GM21786 (cell line): ENCODE data around the gene CPLX4.
"Not testable (repeated sequence)": the region's sequence is repeated elsewhere in the genome, so short reads cannot be mapped to it uniquely, and the experiment has no call there.

Experiments used
- ATAC-seq: cut with Tn5 transposase; IDR thresholded peaks from one replicate; pipeline ENCODE4 v1.9.1; 2021; ENCODE audit not compliant: unreplicated experiment

Gene CPLX4

DNA sequence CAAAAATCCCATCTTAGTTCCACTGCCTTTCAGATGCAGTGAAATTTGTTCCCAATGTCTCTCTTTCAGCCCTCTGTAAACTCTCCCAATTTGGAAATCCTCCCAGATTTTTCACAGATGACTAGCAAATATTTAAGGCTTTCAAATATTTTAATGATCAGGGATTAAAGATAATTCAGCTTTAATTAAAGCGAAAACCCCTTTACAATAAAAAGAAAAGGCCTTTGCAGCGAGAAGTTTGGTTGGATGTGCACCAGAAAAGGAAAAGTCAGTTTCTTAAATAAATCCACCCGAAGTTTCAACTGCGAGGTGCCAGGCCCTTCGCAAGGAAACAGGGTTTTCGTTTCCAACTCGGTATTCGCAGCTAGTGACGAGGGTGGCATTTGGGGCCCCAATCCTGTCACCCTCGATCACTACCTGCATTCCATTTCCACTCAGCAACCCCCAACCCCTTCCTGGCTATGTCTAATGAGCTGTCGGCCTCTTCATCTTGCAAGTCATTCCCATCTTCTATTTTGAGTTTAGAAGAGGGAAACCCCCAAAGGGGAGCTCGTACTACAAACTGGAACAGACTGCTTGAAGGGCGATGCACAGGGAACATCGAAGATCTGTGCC, 46.7 kb downstream of the CPLX4 start:
- ATAC-seq = no peak

DNA sequence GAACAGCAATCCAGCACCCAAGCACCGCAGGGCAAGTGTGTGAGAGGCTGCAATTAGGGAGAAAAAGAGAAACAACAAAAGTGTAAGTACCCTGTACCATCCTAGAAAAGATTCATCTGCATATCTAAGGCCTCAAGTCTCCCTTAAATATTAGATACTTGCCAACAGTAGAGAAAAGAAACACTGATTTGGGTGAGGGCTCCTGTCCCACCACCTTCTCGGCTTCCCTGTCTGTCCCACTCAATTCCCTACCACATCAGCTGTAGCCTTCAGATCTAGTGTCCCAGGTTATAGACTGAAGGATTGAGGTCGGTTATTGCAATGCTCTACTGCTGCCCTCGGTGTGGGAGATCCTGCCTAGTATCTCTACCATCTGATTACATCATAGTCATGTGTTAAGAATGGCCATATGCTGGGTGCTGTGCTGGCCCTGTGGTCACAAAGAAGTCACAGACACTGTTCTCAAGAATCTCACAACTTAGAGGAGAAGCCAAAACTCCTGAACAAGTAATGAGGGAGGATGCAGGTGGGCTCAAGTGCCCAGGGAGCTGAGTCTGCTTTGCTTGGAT, 47.7 kb downstream of the CPLX4 start:
- ATAC-seq = no peak

DNA sequence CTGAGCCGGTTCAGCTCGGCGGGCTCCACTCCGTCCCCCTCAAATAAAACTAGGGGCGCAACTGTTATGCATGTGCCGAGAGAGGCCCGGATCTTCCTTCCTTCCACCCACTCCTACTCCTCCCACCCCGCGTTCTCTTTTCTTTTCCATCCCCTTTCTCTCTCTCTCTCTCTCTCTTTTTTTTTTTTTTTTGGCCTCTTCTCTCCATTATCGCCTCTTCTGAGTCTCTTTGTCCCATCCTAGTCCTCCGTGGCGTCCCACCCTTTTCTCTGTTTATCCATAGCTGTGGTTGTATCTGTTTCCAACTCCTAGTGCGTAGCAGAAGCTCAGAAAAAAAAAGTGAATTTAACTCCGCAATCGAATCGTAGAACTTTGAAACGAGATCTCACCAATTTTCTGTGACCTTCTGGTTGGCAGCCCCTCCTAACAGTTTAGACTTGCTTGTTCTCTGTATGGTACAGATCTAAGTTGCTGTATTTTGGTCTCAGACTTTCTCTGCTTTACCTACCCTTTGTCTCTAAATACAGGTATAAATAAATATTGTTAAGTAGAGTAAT, 48.8 kb downstream of the CPLX4 start:
- ATAC-seq = no peak

DNA sequence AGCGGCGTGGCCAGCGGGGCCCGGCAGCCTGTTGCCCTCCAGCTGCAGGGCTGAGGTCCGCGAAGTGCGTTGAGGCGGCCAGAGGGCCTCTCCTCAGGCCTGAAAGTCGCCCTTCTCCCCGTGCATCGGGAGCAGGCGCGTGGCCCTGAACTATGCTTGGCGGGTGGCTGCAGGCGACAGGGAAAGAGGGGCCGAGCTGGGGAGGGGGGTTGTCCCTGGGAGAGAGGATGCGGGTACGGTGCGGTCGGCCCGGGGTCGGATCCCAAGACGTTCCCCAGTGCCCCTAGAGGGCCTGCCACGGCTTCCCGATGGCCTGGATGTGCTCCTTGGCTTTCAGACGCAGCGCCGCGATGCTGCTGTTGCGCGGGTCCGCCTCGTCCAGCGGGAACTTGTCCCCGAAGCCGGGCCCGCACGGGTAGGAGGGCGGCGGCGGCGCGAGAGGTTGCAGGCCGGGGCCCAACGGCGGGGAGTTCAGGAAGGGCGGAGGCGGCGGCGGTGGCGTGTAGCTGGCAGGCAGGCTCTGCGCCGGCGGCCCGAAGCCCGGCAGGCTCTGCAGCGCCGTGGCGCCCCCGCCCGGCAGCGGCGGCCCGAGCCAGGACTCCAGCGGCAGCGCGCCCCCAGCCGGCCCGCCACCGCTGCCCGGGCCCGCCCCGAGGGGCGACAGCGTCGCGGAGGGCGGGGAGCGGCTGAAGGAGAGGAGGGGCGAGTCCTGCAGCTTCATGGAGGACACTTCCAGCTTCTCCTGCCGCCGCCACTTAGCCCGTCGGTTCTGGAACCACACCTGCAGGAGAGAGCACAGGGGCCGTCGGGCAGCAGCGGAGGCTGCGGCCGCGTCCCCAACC, 49.5 kb downstream of the CPLX4 start:
- ATAC-seq = no peak

DNA sequence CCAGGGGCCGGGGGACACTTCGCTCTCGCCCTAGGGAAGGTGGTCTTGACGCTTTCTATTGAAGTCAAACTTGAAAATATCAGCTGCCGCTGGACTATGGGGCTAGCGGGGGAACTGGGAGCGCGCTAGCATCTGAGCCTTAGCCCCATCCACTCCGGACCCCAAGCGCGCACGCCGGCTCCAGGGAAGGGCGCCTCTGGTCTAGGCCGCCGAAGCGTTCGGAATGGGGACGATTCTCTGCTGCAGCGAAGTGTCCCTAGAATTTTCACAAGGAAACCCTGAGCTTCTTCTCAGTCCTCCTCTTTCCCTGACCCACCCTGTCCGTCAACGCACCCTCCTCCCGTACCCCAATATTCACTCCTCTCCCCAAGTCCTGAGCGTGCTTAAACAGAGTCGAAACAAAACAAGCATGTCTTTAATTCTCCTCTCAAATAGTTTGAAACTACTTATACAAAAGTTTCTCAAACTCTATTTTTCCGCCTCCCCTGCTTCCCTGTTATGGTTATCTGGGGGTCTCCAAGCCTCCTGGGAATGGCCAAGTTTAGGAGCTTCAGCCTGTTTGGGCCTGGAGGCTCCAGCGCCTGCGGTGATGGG, 50.2 kb downstream of the CPLX4 start:
- no peak for ATAC-seq

DNA sequence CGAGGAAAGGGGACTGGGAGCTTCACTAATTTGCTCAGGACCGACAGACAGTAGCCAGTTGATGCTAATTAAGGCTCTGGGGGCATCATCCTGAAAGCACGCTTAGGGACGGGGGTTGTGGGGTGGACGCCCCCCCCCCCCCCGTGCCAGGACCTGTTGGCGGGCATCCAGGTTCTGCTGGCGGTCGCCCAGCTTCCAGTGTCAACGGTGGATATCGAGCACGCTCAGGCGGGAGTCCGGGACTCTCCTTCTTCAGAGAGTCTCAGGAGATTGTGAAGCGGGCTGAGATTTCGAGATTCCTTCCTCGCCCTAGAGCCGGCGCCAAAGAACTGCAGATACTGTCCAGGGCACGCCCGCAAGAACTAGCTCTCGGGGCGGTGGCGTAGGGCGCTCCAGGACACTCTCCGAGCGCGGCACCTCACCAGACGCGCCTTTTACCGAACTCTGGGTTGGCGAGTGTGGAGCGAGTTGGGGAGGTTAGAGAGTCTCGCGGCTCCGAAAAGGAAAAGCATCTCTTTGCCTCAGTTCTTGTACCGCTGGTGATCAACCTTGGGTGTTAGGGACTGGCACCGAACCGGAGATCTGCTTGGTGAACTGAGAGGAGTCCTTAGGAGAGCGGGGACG, 50.8 kb downstream of the CPLX4 start:
- ATAC-seq = no peak

DNA sequence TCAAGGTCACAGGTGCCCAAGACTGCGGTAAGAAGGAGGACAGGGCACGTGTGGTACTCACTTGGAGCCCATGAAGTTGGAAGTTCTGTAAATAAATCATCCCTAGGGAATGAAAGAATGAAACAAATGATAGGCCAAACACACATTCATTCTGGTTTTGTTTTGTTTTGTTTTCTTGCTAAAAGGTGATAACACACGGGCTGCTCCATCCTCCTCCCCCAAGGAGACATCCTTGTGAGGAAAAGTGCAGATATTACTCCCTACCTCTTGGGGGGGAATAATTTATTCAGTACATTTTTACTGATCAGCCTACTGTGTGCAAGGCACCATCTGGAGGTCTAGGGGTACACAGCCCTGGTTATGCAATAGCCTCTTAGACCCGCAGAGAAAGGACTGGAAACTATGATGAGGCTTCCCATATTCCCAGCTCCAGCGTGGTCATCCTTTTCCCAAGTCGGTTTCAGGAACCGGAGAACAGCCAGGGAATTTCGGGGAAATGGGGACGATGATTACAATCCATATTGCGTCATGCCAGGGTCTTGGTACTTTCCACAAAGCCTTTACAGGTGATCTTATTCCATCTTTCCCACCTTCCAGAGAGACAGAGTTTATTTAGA, 51.5 kb downstream of the CPLX4 start:
- no peak for ATAC-seq

DNA sequence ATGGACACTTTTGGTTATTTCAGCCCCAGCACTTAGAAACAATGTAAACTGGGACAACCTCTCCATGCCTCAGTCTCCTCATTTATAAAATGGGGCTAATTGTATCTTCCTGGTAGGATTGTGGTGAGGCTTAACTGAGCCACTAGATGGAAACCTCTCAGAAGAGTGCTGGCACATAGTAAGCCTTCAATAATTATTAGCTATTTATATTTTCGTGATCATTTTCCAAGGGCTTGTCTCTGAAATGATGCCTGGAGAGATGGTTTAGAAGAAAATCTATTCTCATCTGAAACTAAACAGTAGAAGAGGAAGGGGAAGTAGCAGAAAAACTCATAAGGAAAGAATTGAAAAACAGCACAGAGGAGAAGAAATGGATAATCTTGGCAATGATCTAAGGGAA, 52.0 kb downstream of the CPLX4 start:
- no peak for ATAC-seq

DNA sequence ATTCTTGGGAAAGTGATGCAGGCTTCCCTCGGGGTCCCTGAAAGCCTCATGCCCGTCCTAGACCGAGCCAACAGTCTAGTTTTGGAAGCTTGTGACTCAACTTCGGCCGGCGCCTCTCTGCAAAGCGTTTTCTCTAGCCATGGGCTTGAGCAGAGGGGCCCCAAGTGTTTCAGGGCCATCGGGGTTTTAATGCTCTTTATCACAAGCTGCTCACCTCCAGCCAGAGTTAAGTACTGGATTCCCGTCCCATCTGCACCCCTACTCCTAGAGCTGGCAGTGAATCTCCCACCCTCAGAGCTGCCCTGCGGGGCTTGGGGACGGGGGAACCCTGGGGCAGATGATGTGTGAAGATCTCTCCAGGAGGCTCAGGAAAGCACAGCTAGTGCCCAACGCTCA, 52.5 kb downstream of the CPLX4 start:
- ATAC-seq = no peak

DNA sequence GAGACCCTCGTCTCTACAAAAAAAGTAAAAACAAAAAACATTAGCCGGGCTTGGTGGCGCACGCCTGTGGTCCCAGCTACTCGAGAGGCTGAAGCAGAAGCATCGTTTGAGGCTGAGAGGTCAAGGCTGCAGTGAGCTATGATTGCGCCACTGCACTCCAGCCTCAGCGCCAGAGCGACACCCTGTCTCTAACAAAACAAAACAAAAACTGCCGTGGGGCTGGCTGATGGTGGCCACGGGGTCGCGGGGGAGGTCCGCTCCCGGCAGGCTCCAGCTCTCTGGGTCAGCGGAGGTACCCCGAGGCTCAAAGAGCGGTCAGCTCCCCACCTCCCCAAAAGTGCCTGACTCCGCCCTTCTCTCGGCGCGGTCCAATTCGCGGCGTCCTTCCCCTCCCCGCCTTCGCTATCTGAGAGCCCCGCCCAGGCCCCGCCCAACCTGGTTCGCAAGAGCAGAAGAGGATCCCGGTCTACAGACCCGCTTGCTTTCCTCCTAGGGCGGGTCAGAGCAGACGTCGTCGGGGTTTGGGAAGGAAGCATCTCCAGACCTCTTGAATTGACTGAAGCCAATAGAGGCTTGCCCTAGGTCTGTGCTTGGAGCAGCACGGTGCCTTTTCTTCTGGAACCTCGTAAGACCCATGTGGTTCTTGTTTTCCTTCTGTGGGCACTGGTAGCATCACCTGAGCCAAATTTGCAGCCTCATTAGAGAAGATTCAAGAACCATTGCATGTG, 53.0 kb downstream of the CPLX4 start:
- no peak for ATAC-seq

DNA sequence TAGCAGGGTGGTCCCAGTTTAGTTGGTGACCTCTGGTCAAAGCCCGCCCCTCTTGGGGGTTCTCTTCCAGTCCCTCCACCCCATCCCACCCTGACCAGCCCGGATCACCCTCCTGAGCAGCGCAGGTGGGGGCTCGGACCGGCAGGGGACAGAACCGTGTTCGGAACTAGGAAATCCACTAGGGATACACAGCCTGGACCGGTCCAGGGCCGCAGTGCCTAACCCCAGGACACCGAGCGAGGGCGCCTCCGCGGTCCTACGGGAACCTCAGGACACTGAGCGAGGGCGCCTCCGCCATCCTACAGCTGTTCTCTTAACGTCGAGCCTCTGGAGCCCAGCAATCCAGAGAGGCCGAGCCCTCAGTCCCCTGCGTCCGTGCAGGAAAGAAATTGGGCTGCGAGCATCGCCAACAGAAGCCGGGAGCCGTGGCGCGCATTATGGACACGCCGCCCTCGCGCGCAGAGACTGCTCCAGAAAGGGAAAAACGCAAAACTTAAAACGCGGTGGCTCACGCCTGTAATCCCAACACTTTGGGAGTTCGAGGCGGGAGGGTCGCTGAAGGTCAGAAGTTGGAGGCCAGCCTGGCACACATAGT, 53.7 kb downstream of the CPLX4 start:
- no peak for ATAC-seq

DNA sequence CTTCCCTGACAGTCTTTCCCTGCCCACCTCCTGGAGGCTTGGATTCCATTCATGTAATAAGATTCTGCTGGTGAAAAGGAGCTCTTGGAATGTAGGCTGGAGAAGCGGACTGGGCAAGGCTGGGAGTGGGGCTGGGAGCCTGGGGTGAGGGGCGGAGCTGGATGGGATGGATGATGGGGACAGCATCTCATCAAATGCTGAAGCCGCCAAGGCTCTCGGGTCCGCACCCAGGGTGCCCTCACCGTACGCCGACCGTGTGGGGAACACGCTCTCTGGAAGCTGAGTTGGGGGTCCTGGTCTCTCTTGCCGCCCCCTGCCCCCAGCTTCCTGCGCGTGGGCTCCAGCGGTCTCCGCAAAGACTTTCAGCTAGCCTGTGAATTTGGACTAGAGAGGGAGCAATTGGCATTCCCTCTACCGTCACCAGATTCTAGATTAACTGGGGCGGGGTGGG, 54.3 kb downstream of the CPLX4 start:
- no peak for ATAC-seq

DNA sequence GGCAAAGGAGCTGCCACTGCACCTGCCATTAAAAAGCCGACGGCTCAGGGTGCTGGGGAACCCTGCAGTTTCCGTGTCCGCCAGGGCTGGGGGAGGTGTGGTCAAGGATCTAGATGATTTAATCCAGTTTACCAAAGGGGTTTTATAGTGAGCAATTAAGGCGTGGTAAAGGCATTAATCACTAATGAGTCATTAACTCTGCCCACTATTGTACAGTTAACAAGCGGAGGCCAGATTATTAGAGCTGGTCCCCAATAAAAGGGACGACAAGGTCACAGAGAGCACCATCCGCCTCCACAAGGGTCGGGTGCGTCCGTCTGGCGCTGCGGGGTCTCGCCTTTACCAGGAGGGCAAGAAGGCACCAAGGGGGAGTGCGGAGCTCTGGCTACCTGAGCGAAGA, 54.8 kb downstream of the CPLX4 start:
- ATAC-seq = no peak

DNA sequence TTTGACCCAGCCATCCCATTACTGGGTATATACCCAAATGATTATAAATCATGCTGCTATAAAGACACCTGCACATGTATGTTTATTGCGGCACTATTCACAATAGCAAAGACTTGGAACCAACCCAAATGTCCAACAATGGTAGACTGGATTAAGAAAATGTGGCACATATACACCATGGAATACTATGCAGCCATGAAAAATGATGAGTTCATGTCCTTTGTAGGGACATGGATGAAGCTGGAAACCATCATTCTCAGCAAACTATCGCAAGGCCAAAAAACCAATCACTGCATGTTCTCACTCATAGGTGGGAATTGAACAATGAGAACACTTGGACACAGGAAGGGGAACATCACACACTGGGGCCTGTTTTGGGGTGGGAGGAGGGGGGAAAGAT, 56.2 kb downstream of the CPLX4 start:
- not testable (repeated sequence) for ATAC-seq

DNA sequence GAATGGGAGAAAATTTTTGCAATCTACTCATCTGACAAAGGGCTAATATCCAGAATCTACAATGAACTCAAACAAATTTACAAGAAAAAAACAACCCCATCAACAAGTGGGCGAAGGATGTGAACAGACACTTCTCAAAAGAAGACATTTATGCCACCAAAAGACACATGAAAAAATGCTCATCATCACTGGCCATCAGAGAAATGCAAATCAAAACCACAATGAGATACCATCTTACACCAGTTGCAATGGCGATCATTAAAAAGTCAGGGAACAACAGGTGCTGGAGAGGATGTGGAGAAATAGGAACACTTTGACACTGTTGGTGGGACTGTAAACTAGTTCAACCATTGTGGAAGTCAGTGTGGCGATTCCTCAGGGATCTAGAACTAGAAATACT, 56.6 kb downstream of the CPLX4 start:
- ATAC-seq = not testable (repeated sequence)

DNA sequence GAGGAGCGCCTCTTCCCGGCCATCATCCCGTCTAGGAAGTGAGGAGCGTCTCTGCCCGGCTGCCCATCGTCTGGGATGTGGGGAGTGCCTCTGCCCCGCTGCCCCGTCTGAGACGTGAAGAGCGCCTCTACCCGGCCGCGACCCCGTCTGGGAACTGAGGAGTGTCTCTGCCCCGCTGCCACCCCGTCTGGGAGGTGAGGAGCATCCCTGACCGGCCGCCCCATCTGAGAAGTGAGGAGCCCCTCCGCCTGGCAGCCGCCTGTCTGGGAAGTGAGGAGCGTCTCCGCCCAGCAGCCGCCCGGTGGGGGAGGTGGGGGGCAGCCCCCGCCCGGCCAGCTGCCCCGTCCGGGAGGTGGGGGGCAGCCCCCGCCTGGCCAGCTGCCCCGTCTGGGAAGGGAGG, 63.0 kb downstream of the CPLX4 start:
- ATAC-seq = not testable (repeated sequence)

DNA sequence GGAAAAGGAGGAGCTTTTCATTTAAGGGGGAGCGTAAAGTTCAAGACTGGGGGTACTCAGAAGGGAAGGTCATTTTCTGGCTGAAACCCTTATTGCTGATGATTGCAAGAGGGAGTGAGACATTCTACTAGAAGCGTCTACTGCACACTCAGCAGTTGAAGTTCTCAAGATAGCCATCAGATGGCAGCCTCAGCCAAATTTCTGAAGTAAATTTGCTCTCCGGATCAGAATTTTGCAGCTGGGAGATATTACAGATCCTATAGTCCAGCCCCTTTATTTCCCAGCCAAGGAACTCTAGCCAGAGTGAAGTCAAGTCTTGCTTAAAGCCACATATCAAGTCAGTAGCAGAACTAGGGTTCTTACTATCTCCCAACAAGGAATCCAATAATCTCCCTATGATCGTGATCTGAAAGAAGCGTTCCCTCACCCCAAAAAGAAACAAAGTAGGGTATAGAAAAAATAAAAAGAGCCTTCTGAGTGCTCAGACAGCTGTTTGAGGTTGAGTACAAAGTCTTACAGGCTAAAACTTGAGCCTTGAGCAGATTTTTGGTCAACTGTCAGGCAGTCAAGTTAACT, 69.2 kb downstream of the CPLX4 start:
- no peak for ATAC-seq

DNA sequence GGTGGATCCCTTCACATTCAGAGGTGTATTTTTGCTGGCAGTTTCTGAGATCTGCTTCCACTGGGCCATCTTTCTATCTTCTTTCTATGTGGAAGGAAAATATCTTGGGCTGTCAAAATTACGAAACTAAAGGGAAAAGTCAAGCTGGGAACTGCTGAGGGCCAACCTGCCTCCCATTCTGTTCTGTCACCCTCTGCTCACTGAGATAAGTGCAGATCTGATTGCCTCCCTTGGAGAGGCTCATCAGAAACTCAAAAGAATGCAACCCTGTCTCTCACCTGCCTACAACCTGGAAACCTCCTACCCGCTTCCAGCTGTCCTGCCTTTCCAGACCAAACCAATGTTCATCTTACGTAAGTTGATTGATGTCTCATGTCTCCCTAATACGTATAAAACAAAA, 71.7 kb downstream of the CPLX4 start:
- no peak for ATAC-seq
